DMS114 treated with DMSO at 0.1 percent for 48 hours (cell line): Measurements from ENCODE around the gene BAIAP2L2.
"Not testable (repeated sequence)": the region's sequence is repeated elsewhere in the genome, so short reads cannot be mapped to it uniquely, and the experiment has no call there.

Source experiments
- DNase-seq: peaks from one replicate; lab custom pipeline; 2025; ENCODE audit not compliant: unreplicated experiment; lab: John Stamatoyannopoulos, UW

BAIAP2L2 gene

GRCh38 chr22:38110008-38110862 is at the start of gene BAIAP2L2:
Gene BAIAP2L2, minus strand, starts transcription at chr22:38110684. Its CDS starts 159 bp downstream, at chr22:38110525.
- no peak for DNase-seq

GRCh38 chr22:38155703-38156102 is 45.2 kb upstream of the BAIAP2L2 start:
- DNase-seq, result no peak

GRCh38 chr22:38154563-38154915 is 44.1 kb upstream of the BAIAP2L2 start:
- not testable (repeated sequence) for DNase-seq

GRCh38 chr22:38153821-38154562 is 43.5 kb upstream of the BAIAP2L2 start:
- DNase-seq, result no peak

DNA sequence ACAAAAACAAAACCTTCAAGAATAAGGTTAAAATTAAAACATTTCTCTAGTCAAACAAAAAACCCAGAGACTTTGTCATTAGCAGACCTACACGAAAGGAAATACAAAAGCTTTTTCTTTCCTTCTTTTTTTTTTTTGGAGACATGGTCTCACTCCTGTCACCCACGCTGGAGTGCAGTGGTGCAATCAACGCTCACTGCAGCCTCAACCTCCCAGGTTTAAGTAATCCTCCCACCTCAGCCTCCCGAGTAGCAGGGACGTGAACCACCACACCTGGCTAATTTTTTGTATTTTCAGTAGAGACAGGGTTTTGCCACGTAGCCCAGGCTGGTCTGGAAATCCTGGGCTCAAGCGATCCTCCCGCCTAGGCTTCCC is 40.6 kb upstream of the BAIAP2L2 start:
- DNase-seq, result no peak

DNA sequence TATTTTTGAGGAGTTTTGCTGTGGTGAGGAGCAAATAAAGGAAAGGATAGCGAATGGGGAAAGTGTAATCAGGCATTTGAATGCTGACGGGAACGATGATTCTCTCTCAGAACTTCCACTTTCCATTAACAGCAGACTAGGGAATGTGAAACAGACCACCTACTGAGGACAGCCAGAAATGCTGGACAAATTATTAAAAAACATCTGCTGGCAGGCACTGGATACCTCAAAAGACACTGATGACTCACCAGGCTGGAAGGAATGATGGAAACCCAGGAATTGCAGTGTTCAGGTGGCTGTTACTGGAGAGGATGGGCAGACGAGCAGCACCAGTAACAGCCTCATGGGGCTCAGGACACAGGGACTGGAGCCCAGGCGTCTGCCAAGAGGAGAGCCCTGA is 37.8 kb upstream of the BAIAP2L2 start:
- no peak for DNase-seq

DNA sequence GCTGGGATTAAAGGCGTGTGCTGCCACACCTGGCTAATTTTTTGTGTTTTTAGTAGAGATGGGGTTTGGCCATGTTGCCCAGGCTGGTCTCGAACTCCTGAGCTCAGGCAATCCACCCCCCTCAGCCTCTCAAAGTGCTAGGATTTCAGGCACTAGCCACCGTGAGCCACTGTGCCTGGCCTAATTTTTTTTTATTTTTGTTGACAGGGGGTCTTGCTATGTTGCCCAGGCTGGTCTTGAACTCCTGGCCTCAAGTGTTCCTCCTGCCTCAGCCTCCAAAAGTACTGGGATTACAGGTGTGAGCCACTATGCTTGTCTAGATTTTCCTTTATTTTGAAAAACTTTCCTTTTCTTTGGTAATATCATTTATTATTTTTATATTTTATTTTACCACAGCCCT is 35.7 kb upstream of the BAIAP2L2 start:
- DNase-seq, result not testable (repeated sequence)

GRCh38 chr22:38144025-38144405 is 33.5 kb upstream of the BAIAP2L2 start:
- no peak for DNase-seq

DNA sequence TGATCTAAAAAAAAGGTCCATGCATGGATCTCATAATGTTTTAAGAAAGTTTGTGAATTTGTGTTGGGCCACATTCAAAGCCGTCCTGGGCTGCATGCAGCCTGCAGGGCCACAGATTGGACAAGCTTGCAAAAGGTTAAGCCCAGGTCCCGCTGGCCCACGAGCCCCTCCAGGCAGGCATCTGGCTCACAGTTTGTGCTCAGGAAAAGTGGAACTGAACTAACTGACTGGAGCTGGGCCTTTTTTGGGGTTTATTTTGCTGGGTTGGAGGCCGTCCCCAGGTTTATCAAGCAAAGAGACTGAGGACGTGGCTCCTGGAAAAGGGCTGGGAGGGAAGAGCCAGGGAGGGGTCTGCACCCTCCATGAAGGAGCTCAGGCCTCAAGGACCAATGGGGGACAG is 32.1 kb upstream of the BAIAP2L2 start:
- no peak for DNase-seq

GRCh38 chr22:38141217-38141973 is 30.9 kb upstream of the BAIAP2L2 start:
- DNase-seq, result no peak

- no peak for DNase-seq
Observed at GRCh38 chr22:38139901-38140300, 29.4 kb upstream of the BAIAP2L2 start.

- no peak for DNase-seq
Observed at GRCh38 chr22:38138961-38139360, 28.5 kb upstream of the BAIAP2L2 start.

GRCh38 chr22:38137876-38138687 is 27.6 kb upstream of the BAIAP2L2 start:
- no peak for DNase-seq

DNA sequence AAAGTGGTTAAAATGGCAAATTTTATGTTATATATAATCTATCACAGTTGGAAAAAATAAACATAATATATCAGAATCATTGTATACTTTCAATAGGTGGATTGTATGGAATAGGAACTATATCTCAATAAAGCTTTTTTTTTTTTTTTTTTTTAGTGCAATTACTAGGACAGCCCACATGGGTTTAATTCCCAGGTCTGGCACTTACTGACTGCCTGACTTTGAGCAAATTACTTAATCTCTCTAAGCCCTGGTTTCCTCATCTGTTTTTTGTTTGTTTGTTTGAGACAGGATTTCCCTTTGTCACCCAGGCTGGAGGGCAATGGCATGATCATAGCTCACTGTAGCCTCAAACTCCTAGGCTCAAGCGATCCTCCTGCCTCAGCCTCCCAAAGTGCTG is 26.1 kb upstream of the BAIAP2L2 start:
- no peak for DNase-seq

DNA sequence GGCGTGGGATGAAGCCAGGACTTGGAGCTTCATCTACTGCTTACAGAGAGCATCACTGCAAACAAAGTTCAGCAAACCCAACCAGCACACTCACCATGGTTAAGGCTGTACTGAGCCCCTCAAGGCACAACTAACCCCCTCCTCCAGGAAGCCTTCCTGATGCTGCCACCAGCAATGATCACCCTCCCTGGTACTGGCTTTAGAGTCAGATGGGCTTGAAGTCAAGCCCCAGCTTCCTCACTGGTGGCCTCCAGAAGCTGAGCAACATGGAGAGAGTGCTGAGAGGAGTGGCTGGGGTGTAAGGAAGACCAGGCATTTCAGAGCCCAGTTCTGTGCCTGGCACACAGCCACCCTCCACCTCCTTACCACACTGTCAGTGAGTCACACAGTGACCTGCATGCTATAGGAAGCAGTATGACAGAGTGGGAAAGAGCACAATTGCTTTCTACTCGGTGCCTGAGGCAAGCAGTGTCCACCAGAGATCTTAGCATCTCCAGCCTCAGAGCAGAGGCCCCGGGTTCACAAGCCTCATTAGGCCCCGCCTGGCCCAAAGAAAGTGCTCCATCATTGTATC is 24.7 kb upstream of the BAIAP2L2 start:
- no peak for DNase-seq

DNA sequence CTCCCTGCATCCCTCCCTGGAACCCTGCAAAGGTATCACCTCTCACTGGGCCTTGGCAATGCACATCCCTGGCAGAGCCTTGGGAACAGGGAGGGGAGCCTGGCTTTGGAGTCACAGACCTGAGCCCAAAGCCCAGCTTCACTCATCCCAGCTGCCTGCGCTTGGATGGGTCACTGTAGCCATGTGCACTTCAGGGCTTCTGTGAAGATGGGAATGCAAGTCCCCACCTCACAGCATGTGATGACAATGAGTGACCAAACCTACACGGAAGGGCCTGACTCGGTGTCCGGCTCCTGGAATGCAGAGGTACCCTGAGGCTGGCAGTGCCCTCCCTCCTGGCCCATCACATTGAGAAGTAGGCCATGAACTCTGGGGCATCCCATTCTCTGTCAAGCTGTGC is 22.8 kb upstream of the BAIAP2L2 start:
- DNase-seq, result no peak

GRCh38 chr22:38132794-38133193 is 22.3 kb upstream of the BAIAP2L2 start:
- DNase-seq, result no peak

- DNase-seq, result no peak
Observed at GRCh38 chr22:38132136-38132535, 21.7 kb upstream of the BAIAP2L2 start.

DNA sequence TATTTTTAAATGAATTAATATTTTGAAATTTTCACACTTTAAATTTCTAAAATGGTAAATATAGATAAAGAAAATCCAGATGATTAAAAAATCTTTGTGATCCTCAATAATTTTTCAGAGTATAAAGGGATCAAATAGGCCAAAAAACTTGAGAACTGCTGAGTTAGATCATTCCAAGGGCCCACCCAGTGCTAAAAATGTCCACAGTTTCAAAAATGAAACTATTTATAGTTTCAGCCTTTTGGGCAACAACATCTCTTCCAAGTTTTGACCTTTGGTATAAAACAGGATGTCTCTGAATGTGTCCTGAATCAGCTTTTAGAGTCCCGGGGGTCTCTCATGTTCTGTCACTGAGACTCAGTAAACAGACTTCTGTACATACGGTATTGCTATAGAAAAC is 20.9 kb upstream of the BAIAP2L2 start:
- no peak for DNase-seq

DNA sequence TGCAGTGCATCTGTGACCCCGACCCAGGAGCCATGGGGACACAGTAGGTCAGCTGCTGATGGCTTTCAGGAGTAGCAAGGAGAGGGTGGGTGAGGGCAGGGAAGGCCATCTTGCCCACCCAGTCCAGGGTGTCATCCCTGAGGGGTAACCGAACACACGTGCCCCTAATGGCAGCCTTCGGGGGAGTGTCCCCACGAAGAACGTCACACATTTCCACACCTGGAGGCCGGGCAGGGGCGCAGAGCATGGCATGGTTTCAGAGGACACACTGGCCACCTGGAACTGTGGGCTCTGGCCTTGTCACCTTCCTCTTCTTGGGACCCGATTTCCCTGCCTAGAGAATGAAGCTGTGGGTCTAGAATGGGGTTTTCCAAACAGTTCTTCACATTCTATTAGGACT is 19.4 kb upstream of the BAIAP2L2 start:
- no peak for DNase-seq

GRCh38 chr22:38129021-38129420 is 18.5 kb upstream of the BAIAP2L2 start:
- DNase-seq, result no peak
